GM12891 (cell line): ENCODE results near the gene ATRN.
"Not testable (repeated sequence)": the region's sequence is repeated elsewhere in the genome, so short reads cannot be mapped to it uniquely, and the experiment has no call there.

Experiments
- DNase-seq: peaks from one replicate; pipeline ENCODE4 v3.0.0; 2011; ENCODE audit warnings: low spot score; ENCODE audit not compliant: insufficient read length
- FAIRE-seq: peaks from 2 replicates; lab custom pipeline; 2011; peaks lifted over from hg19 to GRCh38; lab: Jason Lieb, UNC
- PAX5 ChIP-seq: IDR thresholded peaks from 2 replicates; pipeline ENCODE4 v1.6.1; 2011; ENCODE audit warnings: low read length, moderate library complexity, mild to moderate bottlenecking; ENCODE audit not compliant: insufficient read depth, severe bottlenecking
- POLR2A ChIP-seq: IDR thresholded peaks from 2 replicates; pipeline ENCODE4 v1.6.1; 2011; ENCODE audit warnings: low read depth, low read length, control low read depth
- POLR2AphosphoS5 ChIP-seq: IDR thresholded peaks from 2 replicates; pipeline ENCODE4 v1.6.1; 2011; ENCODE audit warnings: low read depth, low read length, control low read depth
- POU2F2 ChIP-seq: IDR thresholded peaks from 2 replicates; pipeline ENCODE4 v1.6.1; 2011; ENCODE audit warnings: low read depth, mild to moderate bottlenecking, control low read depth, low read length, moderate library complexity
- SPI1 ChIP-seq: IDR thresholded peaks from 2 replicates; pipeline ENCODE4 v1.6.1; 2011; ENCODE audit warnings: low read depth, low read length, control low read depth
- TAF1 ChIP-seq: IDR thresholded peaks from 2 replicates; pipeline ENCODE4 v1.6.1; 2011; ENCODE audit warnings: low read depth, low read length, control low read depth

The ATRN gene

GRCh38 chr20:3580412-3580811, 109.6 kb downstream of the ATRN start:
- FAIRE-seq (no peak), DNase-seq (no peak)
- TF ChIP-seq POLR2A, result no peak
- TF ChIP-seq SPI1, result no peak
- no peak for TF ChIP-seq POLR2AphosphoS5
- TF ChIP-seq POU2F2, result no peak
- no peak for TF ChIP-seq PAX5
- TF ChIP-seq TAF1, result no peak

- FAIRE-seq (no peak), DNase-seq (no peak)
- TF ChIP-seq POU2F2, result no peak
- TF ChIP-seq POLR2A, result no peak
- no peak for TF ChIP-seq PAX5
- TF ChIP-seq POLR2AphosphoS5, result no peak
- no peak for TF ChIP-seq SPI1
- TF ChIP-seq TAF1, result no peak
Measured at GRCh38 chr20:3583765-3584164, 112.9 kb downstream of the ATRN start.

GRCh38 chr20:3586093-3586492, 115.3 kb downstream of the ATRN start:
- FAIRE-seq (no peak), DNase-seq (no peak)
- TF ChIP-seq SPI1 (no peak), TAF1 (no peak), PAX5 (no peak), POU2F2 (no peak), POLR2A (no peak), POLR2AphosphoS5 (no peak)

GRCh38 chr20:3590164-3590563, 119.3 kb downstream of the ATRN start:
- DNase-seq (no peak), FAIRE-seq (no peak)
- TF ChIP-seq POLR2AphosphoS5, result no peak
- TF ChIP-seq PAX5, result no peak
- TF ChIP-seq SPI1, result no peak
- no peak for TF ChIP-seq POLR2A

- FAIRE-seq (no peak), DNase-seq (no peak)
- TF ChIP-seq TAF1, result no peak
- no peak for TF ChIP-seq POLR2A
- TF ChIP-seq PAX5, result no peak
- TF ChIP-seq POLR2AphosphoS5, result no peak
- TF ChIP-seq SPI1, result no peak
- no peak for TF ChIP-seq POU2F2
Measured at GRCh38 chr20:3592931-3593330, 122.1 kb downstream of the ATRN start.

- FAIRE-seq (no peak), DNase-seq (no peak)
- no peak for TF ChIP-seq POLR2A
- no peak for TF ChIP-seq PAX5
- TF ChIP-seq POU2F2, result no peak
- TF ChIP-seq POLR2AphosphoS5, result no peak
- no peak for TF ChIP-seq TAF1
- TF ChIP-seq SPI1, result no peak
Measured at GRCh38 chr20:3595541-3595940, 124.7 kb downstream of the ATRN start.

- TF ChIP-seq SPI1 (no peak), POLR2A (no peak), POLR2AphosphoS5 (no peak), POU2F2 (no peak), TAF1 (no peak), PAX5 (no peak)
- DNase-seq (no peak), FAIRE-seq (no peak)
Measured at GRCh38 chr20:3603108-3603507, 132.3 kb downstream of the ATRN start.

GRCh38 chr20:3605386-3605886, 134.6 kb downstream of the ATRN start:
- not testable (repeated sequence) for DNase-seq, FAIRE-seq

GRCh38 chr20:3606021-3606420, 135.2 kb downstream of the ATRN start:
- TF ChIP-seq POU2F2 (no peak), SPI1 (no peak), POLR2AphosphoS5 (no peak), PAX5 (no peak), POLR2A (no peak), TAF1 (no peak)
- DNase-seq (no peak), FAIRE-seq (no peak)

GRCh38 chr20:3611901-3612300, 141.1 kb downstream of the ATRN start:
- no peak for FAIRE-seq
- DNase-seq, result no peak
- TF ChIP-seq PAX5 (no peak), SPI1 (no peak), TAF1 (no peak), POLR2AphosphoS5 (no peak), POU2F2 (no peak), POLR2A (no peak)
